GM23338 (cell line): Measurements from ENCODE around the gene ACBD5.

Experiments
- CREB1 ChIP-seq: fragments of 250-450 bp; sonication (Bioruptor Pico); IDR thresholded peaks from 2 replicates; pipeline ENCODE4 v1.5.0; 2020; ENCODE audit warnings: low read depth, mild to moderate bottlenecking, moderate library complexity
- EZH2 ChIP-seq: fragments of 200-600 bp; sonication (generic); IDR thresholded peaks from one replicate; pipeline ENCODE4 v1.8.0; 2017; ENCODE audit warnings: antibody characterized with exemption, mild to moderate bottlenecking, low read depth; ENCODE audit not compliant: unreplicated experiment
- EZH2phosphoT487 ChIP-seq: fragments of 200-600 bp; sonication (generic); IDR thresholded peaks from one replicate; pipeline ENCODE4 v1.8.1; 2018; ENCODE audit warnings: antibody characterized with exemption; ENCODE audit not compliant: unreplicated experiment
- JUNB ChIP-seq: IDR thresholded peaks from one replicate; pipeline ENCODE4 v1.6.1; 2016; ENCODE audit warnings: antibody characterized with exemption; ENCODE audit not compliant: unreplicated experiment
- NANOG ChIP-seq: IDR thresholded peaks from 2 replicates; pipeline ENCODE4 v1.6.1; 2016; ENCODE audit warnings: antibody characterized with exemption, borderline replicate concordance
- POLR2AphosphoS5 ChIP-seq: IDR thresholded peaks from 2 replicates; pipeline ENCODE4 v1.6.1; 2016; ENCODE audit warnings: antibody characterized with exemption, low read depth
- STAT1 ChIP-seq: IDR thresholded peaks from one replicate; pipeline ENCODE4 v1.6.1; 2016; ENCODE audit warnings: antibody characterized with exemption; ENCODE audit not compliant: unreplicated experiment
- ZNF114 ChIP-seq: fragments of 250-450 bp; sonication (Bioruptor Pico); IDR thresholded peaks from 2 replicates; pipeline ENCODE4 v1.5.0; 2020; ENCODE audit warnings: mild to moderate bottlenecking, moderate library complexity
- ZNF331 ChIP-seq: fragments of 250-450 bp; sonication (Bioruptor Pico); IDR thresholded peaks from 2 replicates; pipeline ENCODE4 v1.5.0; 2020; ENCODE audit warnings: low read depth, mild to moderate bottlenecking, moderate library complexity
- TF ChIP-seq, protein P1 (sequence below), 2 experiments: fragments of 200-600 bp in 1 of 2; sonication (generic) in 1 of 2; conservative IDR thresholded peaks; 2 replicates each; pipeline versions ENCODE4 v1.5.1 to v1.6.1; 2016 to 2017; ENCODE audit warnings: antibody characterized with exemption in 2 of 2, low read depth in 2 of 2, mild to moderate bottlenecking in 2 of 2, moderate library complexity in 1 of 2
- TF ChIP-seq, protein P2 (sequence below): fragments of 250-450 bp; sonication (Bioruptor Pico); IDR thresholded peaks from 2 replicates; pipeline ENCODE4 v1.5.0; 2020; ENCODE audit warnings: mild to moderate bottlenecking, moderate library complexity
- TF ChIP-seq, protein P3 (sequence below): IDR thresholded peaks from one replicate; pipeline ENCODE4 v1.6.1; 2018; ENCODE audit warnings: antibody characterized with exemption; ENCODE audit not compliant: unreplicated experiment
- TF ChIP-seq, protein P4 (sequence below): IDR thresholded peaks from 2 replicates; pipeline ENCODE4 v1.6.1; 2016; ENCODE audit warnings: antibody characterized with exemption

DNA sequence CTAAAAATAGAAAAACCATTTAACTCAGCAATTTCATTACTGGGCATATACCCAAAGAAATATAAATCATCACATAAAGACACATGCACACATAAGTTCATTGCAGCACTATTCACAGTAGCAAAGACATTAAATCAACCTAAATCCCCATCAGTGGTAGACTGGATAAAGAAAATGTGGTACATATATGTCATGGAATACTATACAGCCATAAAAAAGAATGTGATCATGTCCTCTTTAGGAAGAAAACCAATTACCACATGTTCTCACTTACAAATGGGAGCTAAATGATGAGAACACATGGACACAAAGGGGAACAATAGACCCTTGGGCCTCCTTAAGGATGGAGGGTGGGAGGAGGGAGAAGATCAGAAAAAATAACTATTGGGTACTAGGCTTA, 36.0 kb upstream of the ACBD5 start:
- TF ChIP-seq EZH2 (no peak), POLR2AphosphoS5 (no peak), EZH2phosphoT487 (no peak), JUNB (no peak), ZNF331 (no peak), CREB1 (CRISPR knock-in tag) (no peak), NANOG (no peak), ZNF114 (CRISPR knock-in tag) (no peak), STAT1 (no peak)
- TF ChIP-seq, protein P1, sequence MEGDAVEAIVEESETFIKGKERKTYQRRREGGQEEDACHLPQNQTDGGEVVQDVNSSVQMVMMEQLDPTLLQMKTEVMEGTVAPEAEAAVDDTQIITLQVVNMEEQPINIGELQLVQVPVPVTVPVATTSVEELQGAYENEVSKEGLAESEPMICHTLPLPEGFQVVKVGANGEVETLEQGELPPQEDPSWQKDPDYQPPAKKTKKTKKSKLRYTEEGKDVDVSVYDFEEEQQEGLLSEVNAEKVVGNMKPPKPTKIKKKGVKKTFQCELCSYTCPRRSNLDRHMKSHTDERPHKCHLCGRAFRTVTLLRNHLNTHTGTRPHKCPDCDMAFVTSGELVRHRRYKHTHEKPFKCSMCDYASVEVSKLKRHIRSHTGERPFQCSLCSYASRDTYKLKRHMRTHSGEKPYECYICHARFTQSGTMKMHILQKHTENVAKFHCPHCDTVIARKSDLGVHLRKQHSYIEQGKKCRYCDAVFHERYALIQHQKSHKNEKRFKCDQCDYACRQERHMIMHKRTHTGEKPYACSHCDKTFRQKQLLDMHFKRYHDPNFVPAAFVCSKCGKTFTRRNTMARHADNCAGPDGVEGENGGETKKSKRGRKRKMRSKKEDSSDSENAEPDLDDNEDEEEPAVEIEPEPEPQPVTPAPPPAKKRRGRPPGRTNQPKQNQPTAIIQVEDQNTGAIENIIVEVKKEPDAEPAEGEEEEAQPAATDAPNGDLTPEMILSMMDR (conservative IDR thresholded peaks at IDR 0.05; ENCODE audit: low read depth in 2 of 2) = no peak
- TF ChIP-seq, protein P2, sequence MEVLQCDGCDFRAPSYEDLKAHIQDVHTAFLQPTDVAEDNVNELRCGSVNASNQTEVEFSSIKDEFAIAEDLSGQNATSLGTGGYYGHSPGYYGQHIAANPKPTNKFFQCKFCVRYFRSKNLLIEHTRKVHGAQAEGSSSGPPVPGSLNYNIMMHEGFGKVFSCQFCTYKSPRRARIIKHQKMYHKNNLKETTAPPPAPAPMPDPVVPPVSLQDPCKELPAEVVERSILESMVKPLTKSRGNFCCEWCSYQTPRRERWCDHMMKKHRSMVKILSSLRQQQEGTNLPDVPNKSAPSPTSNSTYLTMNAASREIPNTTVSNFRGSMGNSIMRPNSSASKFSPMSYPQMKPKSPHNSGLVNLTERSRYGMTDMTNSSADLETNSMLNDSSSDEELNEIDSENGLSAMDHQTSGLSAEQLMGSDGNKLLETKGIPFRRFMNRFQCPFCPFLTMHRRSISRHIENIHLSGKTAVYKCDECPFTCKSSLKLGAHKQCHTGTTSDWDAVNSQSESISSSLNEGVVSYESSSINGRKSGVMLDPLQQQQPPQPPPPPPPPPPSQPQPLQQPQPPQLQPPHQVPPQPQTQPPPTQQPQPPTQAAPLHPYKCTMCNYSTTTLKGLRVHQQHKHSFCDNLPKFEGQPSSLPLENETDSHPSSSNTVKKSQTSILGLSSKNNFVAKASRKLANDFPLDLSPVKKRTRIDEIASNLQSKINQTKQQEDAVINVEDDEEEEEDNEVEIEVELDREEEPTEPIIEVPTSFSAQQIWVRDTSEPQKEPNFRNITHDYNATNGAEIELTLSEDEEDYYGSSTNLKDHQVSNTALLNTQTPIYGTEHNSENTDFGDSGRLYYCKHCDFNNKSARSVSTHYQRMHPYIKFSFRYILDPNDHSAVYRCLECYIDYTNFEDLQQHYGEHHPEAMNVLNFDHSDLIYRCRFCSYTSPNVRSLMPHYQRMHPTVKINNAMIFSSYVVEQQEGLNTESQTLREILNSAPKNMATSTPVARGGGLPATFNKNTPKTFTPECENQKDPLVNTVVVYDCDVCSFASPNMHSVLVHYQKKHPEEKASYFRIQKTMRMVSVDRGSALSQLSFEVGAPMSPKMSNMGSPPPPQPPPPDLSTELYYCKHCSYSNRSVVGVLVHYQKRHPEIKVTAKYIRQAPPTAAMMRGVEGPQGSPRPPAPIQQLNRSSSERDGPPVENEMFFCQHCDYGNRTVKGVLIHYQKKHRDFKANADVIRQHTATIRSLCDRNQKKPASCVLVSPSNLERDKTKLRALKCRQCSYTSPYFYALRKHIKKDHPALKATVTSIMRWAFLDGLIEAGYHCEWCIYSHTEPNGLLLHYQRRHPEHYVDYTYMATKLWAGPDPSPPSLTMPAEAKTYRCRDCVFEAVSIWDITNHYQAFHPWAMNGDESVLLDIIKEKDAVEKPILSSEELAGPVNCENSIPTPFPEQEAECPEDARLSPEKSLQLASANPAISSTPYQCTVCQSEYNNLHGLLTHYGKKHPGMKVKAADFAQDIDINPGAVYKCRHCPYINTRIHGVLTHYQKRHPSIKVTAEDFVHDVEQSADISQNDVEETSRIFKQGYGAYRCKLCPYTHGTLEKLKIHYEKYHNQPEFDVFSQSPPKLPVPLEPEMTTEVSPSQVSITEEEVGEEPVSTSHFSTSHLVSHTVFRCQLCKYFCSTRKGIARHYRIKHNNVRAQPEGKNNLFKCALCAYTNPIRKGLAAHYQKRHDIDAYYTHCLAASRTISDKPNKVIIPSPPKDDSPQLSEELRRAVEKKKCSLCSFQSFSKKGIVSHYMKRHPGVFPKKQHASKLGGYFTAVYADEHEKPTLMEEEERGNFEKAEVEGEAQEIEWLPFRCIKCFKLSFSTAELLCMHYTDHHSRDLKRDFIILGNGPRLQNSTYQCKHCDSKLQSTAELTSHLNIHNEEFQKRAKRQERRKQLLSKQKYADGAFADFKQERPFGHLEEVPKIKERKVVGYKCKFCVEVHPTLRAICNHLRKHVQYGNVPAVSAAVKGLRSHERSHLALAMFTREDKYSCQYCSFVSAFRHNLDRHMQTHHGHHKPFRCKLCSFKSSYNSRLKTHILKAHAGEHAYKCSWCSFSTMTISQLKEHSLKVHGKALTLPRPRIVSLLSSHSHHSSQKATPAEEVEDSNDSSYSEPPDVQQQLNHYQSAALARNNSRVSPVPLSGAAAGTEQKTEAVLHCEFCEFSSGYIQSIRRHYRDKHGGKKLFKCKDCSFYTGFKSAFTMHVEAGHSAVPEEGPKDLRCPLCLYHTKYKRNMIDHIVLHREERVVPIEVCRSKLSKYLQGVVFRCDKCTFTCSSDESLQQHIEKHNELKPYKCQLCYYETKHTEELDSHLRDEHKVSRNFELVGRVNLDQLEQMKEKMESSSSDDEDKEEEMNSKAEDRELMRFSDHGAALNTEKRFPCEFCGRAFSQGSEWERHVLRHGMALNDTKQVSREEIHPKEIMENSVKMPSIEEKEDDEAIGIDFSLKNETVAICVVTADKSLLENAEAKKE (CRISPR knock-in tag) = no peak
- TF ChIP-seq, protein P3, sequence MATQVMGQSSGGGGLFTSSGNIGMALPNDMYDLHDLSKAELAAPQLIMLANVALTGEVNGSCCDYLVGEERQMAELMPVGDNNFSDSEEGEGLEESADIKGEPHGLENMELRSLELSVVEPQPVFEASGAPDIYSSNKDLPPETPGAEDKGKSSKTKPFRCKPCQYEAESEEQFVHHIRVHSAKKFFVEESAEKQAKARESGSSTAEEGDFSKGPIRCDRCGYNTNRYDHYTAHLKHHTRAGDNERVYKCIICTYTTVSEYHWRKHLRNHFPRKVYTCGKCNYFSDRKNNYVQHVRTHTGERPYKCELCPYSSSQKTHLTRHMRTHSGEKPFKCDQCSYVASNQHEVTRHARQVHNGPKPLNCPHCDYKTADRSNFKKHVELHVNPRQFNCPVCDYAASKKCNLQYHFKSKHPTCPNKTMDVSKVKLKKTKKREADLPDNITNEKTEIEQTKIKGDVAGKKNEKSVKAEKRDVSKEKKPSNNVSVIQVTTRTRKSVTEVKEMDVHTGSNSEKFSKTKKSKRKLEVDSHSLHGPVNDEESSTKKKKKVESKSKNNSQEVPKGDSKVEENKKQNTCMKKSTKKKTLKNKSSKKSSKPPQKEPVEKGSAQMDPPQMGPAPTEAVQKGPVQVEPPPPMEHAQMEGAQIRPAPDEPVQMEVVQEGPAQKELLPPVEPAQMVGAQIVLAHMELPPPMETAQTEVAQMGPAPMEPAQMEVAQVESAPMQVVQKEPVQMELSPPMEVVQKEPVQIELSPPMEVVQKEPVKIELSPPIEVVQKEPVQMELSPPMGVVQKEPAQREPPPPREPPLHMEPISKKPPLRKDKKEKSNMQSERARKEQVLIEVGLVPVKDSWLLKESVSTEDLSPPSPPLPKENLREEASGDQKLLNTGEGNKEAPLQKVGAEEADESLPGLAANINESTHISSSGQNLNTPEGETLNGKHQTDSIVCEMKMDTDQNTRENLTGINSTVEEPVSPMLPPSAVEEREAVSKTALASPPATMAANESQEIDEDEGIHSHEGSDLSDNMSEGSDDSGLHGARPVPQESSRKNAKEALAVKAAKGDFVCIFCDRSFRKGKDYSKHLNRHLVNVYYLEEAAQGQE = no peak
- TF ChIP-seq, protein P4, sequence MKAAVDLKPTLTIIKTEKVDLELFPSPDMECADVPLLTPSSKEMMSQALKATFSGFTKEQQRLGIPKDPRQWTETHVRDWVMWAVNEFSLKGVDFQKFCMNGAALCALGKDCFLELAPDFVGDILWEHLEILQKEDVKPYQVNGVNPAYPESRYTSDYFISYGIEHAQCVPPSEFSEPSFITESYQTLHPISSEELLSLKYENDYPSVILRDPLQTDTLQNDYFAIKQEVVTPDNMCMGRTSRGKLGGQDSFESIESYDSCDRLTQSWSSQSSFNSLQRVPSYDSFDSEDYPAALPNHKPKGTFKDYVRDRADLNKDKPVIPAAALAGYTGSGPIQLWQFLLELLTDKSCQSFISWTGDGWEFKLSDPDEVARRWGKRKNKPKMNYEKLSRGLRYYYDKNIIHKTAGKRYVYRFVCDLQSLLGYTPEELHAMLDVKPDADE = no peak
